Ovary (tissue), 9 donors: ENCODE data around the gene MX1. TPM values are rescaled to one million over a fixed set of nuclear protein-coding genes. Genes with fewer than 3 reads are reported as not detected.

Source experiments
- DNase-seq, 5 donors: peaks; one replicate each; pipeline ENCODE4 v3.0.0-alpha.2; 2019 to 2020
- H3K27ac ChIP-seq, 2 donors: fragments of 200-600 bp; one replicate each; pipeline versions ENCODE4 v1.5.1 to v1.8.0; 2019 to 2022
- H3K27me3 ChIP-seq: fragments of 200-600 bp; one replicate; pipeline ENCODE4 v1.8.0; 2022
- H3K36me3 ChIP-seq: fragments of 200-600 bp; sonication (generic); one replicate; pipeline ENCODE4 v1.5.1; 2019
- H3K4me1 ChIP-seq: one replicate; pipeline ENCODE4 v1.8.1; 2013; ENCODE audit warnings: mild to moderate bottlenecking, moderate library complexity; ENCODE audit not compliant: insufficient read depth
- H3K4me3 ChIP-seq: fragments of 200-600 bp; sonication (generic); one replicate; pipeline ENCODE4 v1.5.1; 2017
- H3K9me3 ChIP-seq, 2 donors: fragments of 200-600 bp in 1 of 2; sonication (generic) in 1 of 2; one replicate each; pipeline versions ENCODE4 v1.5.1 to v1.8.1; 2013 to 2019; ENCODE audit warnings: mild to moderate bottlenecking in 1 of 2, moderate library complexity in 1 of 2
- CTCF ChIP-seq, 3 donors: fragments of 450-650 bp in 2 of 3; fragments of 200-600 bp in 1 of 3; IDR thresholded peaks; one replicate each; pipeline versions ENCODE4 v1.5.1 to v1.8.0; 2016 to 2022; ENCODE audit warnings: antibody characterized with exemption in 3 of 3, mild to moderate bottlenecking in 1 of 3
- EP300 ChIP-seq: sonication (generic); formaldehyde crosslinking; IDR thresholded peaks from one replicate; pipeline ENCODE4 v1.6.1; 2017; ENCODE audit warnings: antibody characterized with exemption
- POLR2A ChIP-seq: fragments of 450-650 bp; IDR thresholded peaks from one replicate; pipeline ENCODE4 v1.6.1; 2017; ENCODE audit warnings: antibody characterized with exemption, mild to moderate bottlenecking, moderate library complexity
- WGBS, 3 donors: extraction: QIAGEN DNeasy Blood & Tissue Kit in 1 of 3; methylation state at CpG; one replicate each; pipeline versions ENCODE4 v1.1.5 to v1.1.7; 2013 to 2017; 5-methylcytosine and 5-hydroxymethylcytosine counted together
- intact Hi-C, 4 donors: fragments of 100-400 bp; cut with DNase I; formaldehyde crosslinking; loops; one replicate each; pipeline versions ENCODE4 v1.11.0 to v1.15.1; 2022 to 2023
- polyA plus RNA-seq, 2 donors: library from polyadenylated mRNA; stranded (reverse); fragments of 200-250 nt in 1 of 2; fragments of 350-450 nt in 1 of 2; fragmentation: Illumina TruSeq in 1 of 2; extraction: RNeasy Lipid Tissue Mini Kit (QIAGEN cat#74804) in 1 of 2; gene quantifications; one replicate each; pipeline ENCODE4 v1.2.3, GENCODE V29; 2013 to 2014
- total RNA-seq, 7 donors: library from RNA; depleted of rRNA in 2 of 7; stranded (reverse); fragments of >200 nt in 2 of 7; fragmentation: NEBNext Ultra II Directional in 3 of 7; extraction: Animal tissue kit (Norgen Biotek cat#: 25700) in 3 of 7; gene quantifications; one replicate each; pipeline versions ENCODE4 v1.1.0 to v1.2.4, GENCODE V29; 2016 to 2023
- donor health status: DM: no; HTN: no; CAD: no; lungs with moderate emphysema.
- donor health status: DM: no; HTN: no; CAD: no.
- donor health status: Bipolar disorder and iron deficiency.
- donor health status: DM: yes; HTN: yes; CAD: no.
- donor health status: DM: no; HTN: no; CAD: no.
- donor health status: DM: yes; HTN: yes; CAD: no.

The MX1 gene
- total and polyA plus RNA-seq, 9 donors: 25.2 to 118 (median 43.5) TPM

- TF ChIP-seq EP300: no peak
- TF ChIP-seq POLR2A: no peak
- no peak overlapping the region for H3K4me3 ChIP-seq
- no peaks in the 10 kb centered on the region for H3K36me3 ChIP-seq
- no peak for DNase-seq
- no peak overlapping the region for H3K27ac ChIP-seq
- H3K27me3 ChIP-seq: no peaks in the 10 kb centered on the region
- intact Hi-C loops: no loop called here
- H3K9me3 ChIP-seq: no peaks in the 10 kb centered on the region
- H3K4me1 ChIP-seq: no peaks in the 10 kb centered on the region
- WGBS, 3 donors: 86 to 94% (median 89%) methylated on average over 8 of the region's 8 CpGs
Measured at GRCh38 chr21:41393876-41394465, 32.1 kb upstream of the MX1 start.

GRCh38 chr21:41396558-41397075, 29.4 kb upstream of the MX1 start:
- no peaks in the 10 kb centered on the region for H3K27me3 ChIP-seq
- H3K4me1 ChIP-seq: no peaks in the 10 kb centered on the region
- H3K9me3 ChIP-seq: no peaks in the 10 kb centered on the region
- 44 to 52% (median 46%) methylated on average over 7 of the region's 7 CpGs for WGBS, 3 donors
- no peak for TF ChIP-seq POLR2A
- no peak for TF ChIP-seq CTCF (IDR thresholded peaks at IDR 0.05)
- TF ChIP-seq EP300: no peak
- intact Hi-C loops: no loop called here
- no peak overlapping the region for H3K27ac ChIP-seq
- H3K4me3 ChIP-seq: no peak overlapping the region
- no peaks in the 10 kb centered on the region for H3K36me3 ChIP-seq
- DNase-seq: no peak

- Histone ChIP-seq H3K36me3 (no peaks in the 10 kb centered on the region), H3K27ac (no peak overlapping the region), H3K9me3 (no peaks in the 10 kb centered on the region), H3K4me3 (no peak overlapping the region), H3K4me1 (no peaks in the 10 kb centered on the region), H3K27me3 (no peaks in the 10 kb centered on the region)
- WGBS, 3 donors: 89 to 91% (median 90%) methylated on average over 7 of the region's 7 CpGs
- TF ChIP-seq CTCF (IDR thresholded peaks at IDR 0.05) (no peak), POLR2A (no peak), EP300 (no peak)
- intact Hi-C loops: no loop called here
- DNase-seq: no peak
Measured at GRCh38 chr21:41397471-41397891, 28.6 kb upstream of the MX1 start.

- no peaks in the 10 kb centered on the region for H3K27me3 ChIP-seq
- WGBS, 3 donors: 91 to 96% (median 94%) methylated on average over 4 of the region's 4 CpGs
- H3K36me3 ChIP-seq: no peaks in the 10 kb centered on the region
Measured at GRCh38 chr21:41398251-41398650, 27.8 kb upstream of the MX1 start.

More at GRCh38 chr21:41398251-41398650, 27.8 kb upstream of the MX1 start:
- no peak for TF ChIP-seq EP300
- TF ChIP-seq CTCF (IDR thresholded peaks at IDR 0.05): no peak
- no peak for TF ChIP-seq POLR2A
- intact Hi-C loops: no loop called here
- Histone ChIP-seq H3K27ac (no peak overlapping the region), H3K4me1 (no peaks in the 10 kb centered on the region), H3K4me3 (no peak overlapping the region), H3K9me3 (no peaks in the 10 kb centered on the region)
- no peak for DNase-seq
